ENCODE measurements around the gene NECTIN1.

Gene NECTIN1

DNA sequence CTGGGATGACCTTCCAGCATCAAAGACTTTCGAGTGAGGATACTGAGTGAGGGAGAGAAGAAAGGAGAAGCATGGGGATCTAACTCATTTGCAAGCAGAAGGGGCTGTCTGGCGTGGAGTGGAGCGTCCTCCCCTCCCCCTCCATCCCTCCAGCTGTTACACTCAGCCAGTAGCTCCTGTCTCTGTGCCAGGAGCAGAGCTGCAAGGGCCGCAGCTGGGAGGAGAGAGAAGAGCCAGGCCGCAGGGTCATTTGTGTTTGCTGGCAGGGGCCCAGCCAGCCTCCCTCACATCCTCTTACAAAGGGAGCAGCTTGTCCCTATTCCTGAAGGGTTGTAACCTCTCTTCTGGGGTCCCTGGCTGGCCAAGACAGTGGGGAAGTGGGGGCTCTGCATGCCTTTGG is 57.9 kb downstream of the NECTIN1 start:
- Histone ChIP-seq H3K9ac (ENCODE audit: low read depth, low read length) (no peak overlapping the region), H3K4me3 (ENCODE audit: low read depth, low read length) (no peak overlapping the region), H3K4me1 (ENCODE audit: control insufficient read depth, insufficient read depth, low read length) (peaks cover 2% of the 10 kb centered on the region), H3K9me3 (ENCODE audit: control insufficient read depth, insufficient read depth, low read length) (no peaks in the 10 kb centered on the region), H3K27me3 (ENCODE audit: control insufficient read depth, insufficient read depth, low read length) (no peaks in the 10 kb centered on the region), H3K36me3 (ENCODE audit: control insufficient read depth, insufficient read depth, low read length) (peaks cover 24% of the 10 kb centered on the region)

DNA sequence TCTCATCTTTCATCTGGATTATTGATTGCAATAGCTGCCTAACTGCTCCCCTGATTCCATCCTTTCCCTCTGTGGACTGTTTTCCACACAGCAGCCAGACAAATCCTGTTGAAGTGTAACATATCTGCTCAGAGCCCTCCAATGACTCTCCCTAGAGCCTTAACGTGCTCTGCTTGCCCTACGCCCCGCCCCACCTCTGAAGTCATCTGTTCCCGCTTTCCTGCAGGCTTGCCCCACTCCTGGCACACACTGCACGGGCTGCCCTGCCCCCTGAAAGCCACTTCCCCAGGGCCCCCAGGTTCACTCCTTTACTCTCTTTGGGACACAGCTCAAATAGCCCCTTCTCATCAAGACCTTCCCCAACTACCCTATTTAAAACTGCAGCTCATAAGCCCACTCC is 59.5 kb downstream of the NECTIN1 start:
- Histone ChIP-seq H3K36me3 (ENCODE audit: control insufficient read depth, insufficient read depth, low read length) (peaks cover 21% of the 10 kb centered on the region), H3K4me1 (ENCODE audit: control insufficient read depth, insufficient read depth, low read length) (peaks cover 2% of the 10 kb centered on the region)

GRCh38 chr11:119668676-119669075 is 60.3 kb downstream of the NECTIN1 start:
- no peaks in the 10 kb centered on the region for H3K9me3 ChIP-seq (ENCODE audit: control insufficient read depth, insufficient read depth, low read length)
- H3K4me1 ChIP-seq (ENCODE audit: control insufficient read depth, insufficient read depth, low read length): peaks cover 4% of the 10 kb centered on the region
- H3K36me3 ChIP-seq (ENCODE audit: control insufficient read depth, insufficient read depth, low read length): peaks cover 19% of the 10 kb centered on the region
- H3K4me3 ChIP-seq (ENCODE audit: low read depth, low read length): no peak overlapping the region
- H3K27me3 ChIP-seq (ENCODE audit: control insufficient read depth, insufficient read depth, low read length): no peaks in the 10 kb centered on the region
- no peak overlapping the region for H3K9ac ChIP-seq (ENCODE audit: low read depth, low read length)

More for the DNA sequence above, 59.5 kb downstream of the NECTIN1 start:
- Histone ChIP-seq H3K27me3 (ENCODE audit: control insufficient read depth, insufficient read depth, low read length) (no peaks in the 10 kb centered on the region), H3K9me3 (ENCODE audit: control insufficient read depth, insufficient read depth, low read length) (no peaks in the 10 kb centered on the region), H3K9ac (ENCODE audit: low read depth, low read length) (no peak overlapping the region), H3K4me3 (ENCODE audit: low read depth, low read length) (no peak overlapping the region)

DNA sequence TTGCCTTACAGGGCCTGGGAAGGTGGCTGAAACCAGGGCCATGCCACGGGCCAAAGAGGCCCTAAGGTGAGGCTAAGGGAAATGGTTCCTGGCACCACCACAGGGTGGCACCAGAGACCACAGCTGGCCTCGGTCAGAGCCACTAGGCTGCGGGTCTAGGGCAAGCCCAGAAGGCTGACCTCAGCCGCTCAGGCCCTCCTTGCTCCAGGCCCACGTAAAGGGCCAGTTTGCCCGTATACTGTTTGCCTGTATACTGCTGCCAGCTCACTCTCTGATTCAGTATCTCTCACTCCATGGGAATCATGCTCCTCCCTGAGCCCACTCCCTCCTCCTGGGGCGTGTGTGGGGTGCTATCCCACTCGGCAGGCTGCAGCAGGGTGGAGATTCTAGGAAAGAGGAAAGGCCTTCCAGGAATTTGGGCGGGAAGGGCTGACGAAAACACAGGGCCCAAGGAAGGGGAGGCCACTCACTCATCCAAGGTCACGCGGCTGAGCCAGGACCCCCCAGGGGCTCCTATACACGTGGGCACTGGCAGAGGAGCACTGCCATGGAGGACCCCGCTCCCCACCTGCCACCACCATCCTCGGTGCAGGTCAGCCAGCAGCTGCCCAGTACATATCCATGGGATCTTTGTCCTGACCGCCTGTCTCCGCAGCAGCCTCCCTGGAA is 62.4 kb downstream of the NECTIN1 start:
- peaks cover 7% of the 10 kb centered on the region for H3K4me1 ChIP-seq (ENCODE audit: control insufficient read depth, insufficient read depth, low read length)
- no peak overlapping the region for H3K9ac ChIP-seq (ENCODE audit: low read depth, low read length)
- H3K27me3 ChIP-seq (ENCODE audit: control insufficient read depth, insufficient read depth, low read length): no peaks in the 10 kb centered on the region
- H3K4me3 ChIP-seq (ENCODE audit: low read depth, low read length): no peak overlapping the region
- peaks cover 12% of the 10 kb centered on the region for H3K36me3 ChIP-seq (ENCODE audit: control insufficient read depth, insufficient read depth, low read length)
- H3K9me3 ChIP-seq (ENCODE audit: control insufficient read depth, insufficient read depth, low read length): no peaks in the 10 kb centered on the region

DNA sequence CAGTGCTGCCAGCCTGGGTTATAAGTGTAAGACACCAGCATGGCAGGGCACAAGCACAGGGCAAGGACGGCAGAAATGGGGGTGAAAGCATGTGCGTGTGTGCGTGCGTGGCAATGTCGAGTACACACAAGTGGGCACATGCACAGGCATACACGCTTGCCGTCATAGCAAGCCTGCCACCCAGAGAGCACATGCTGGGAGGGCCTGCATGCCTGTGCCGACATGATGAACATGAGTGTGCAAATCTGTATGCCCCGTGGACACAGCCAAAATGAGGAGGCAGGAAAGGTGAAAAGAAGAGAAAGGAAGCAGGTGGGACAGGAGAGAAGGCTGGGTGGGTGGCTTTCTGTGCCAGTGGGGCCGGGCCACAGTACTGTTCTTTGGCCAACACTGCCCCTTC is 62.9 kb downstream of the NECTIN1 start:
- H3K4me3 ChIP-seq (ENCODE audit: low read depth, low read length): no peak overlapping the region
- no peaks in the 10 kb centered on the region for H3K27me3 ChIP-seq (ENCODE audit: control insufficient read depth, insufficient read depth, low read length)
- peaks cover 12% of the 10 kb centered on the region for H3K36me3 ChIP-seq (ENCODE audit: control insufficient read depth, insufficient read depth, low read length)
- H3K4me1 ChIP-seq (ENCODE audit: control insufficient read depth, insufficient read depth, low read length): peaks cover 7% of the 10 kb centered on the region
- H3K9me3 ChIP-seq (ENCODE audit: control insufficient read depth, insufficient read depth, low read length): no peaks in the 10 kb centered on the region
- no peak overlapping the region for H3K9ac ChIP-seq (ENCODE audit: low read depth, low read length)

- peaks cover 7% of the 10 kb centered on the region for H3K4me1 ChIP-seq (ENCODE audit: control insufficient read depth, insufficient read depth, low read length)
- H3K9ac ChIP-seq (ENCODE audit: low read depth, low read length): no peak overlapping the region
- peaks cover 12% of the 10 kb centered on the region for H3K36me3 ChIP-seq (ENCODE audit: control insufficient read depth, insufficient read depth, low read length)
- H3K4me3 ChIP-seq (ENCODE audit: low read depth, low read length): no peak overlapping the region
- no peaks in the 10 kb centered on the region for H3K9me3 ChIP-seq (ENCODE audit: control insufficient read depth, insufficient read depth, low read length)
- H3K27me3 ChIP-seq (ENCODE audit: control insufficient read depth, insufficient read depth, low read length): no peaks in the 10 kb centered on the region
Observed at GRCh38 chr11:119664701-119665420, 64.1 kb downstream of the NECTIN1 start.

- Histone ChIP-seq H3K9ac (ENCODE audit: low read depth, low read length) (no peak overlapping the region), H3K27me3 (ENCODE audit: control insufficient read depth, insufficient read depth, low read length) (no peaks in the 10 kb centered on the region), H3K4me3 (ENCODE audit: low read depth, low read length) (no peak overlapping the region), H3K4me1 (ENCODE audit: control insufficient read depth, insufficient read depth, low read length) (peaks cover 7% of the 10 kb centered on the region), H3K9me3 (ENCODE audit: control insufficient read depth, insufficient read depth, low read length) (no peaks in the 10 kb centered on the region), H3K36me3 (ENCODE audit: control insufficient read depth, insufficient read depth, low read length) (peaks cover 12% of the 10 kb centered on the region)
Observed at GRCh38 chr11:119664063-119664572, 64.9 kb downstream of the NECTIN1 start.

DNA sequence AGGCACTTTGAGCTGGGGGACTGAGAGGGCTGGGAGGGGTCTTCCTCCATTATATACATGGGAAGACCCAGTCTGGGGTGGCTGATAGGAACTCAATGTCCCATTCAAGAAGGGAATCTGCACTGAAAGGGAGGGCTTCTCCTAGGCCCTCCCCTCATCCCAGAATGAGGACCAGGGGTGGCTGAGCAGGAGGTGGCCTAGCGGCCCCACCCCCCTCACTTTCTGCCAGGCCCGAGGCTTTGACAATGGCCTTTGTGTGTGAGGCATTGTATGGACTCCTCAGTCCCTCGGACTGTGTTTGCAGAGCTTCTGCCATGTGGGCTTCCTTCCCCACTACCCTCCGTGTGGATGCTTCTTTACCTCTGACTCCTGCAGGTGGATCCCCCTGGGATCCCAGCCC is 65.7 kb downstream of the NECTIN1 start:
- Histone ChIP-seq H3K4me3 (ENCODE audit: low read depth, low read length) (no peak overlapping the region), H3K36me3 (ENCODE audit: control insufficient read depth, insufficient read depth, low read length) (peaks cover 10% of the 10 kb centered on the region), H3K27me3 (ENCODE audit: control insufficient read depth, insufficient read depth, low read length) (no peaks in the 10 kb centered on the region), H3K9me3 (ENCODE audit: control insufficient read depth, insufficient read depth, low read length) (no peaks in the 10 kb centered on the region), H3K4me1 (ENCODE audit: control insufficient read depth, insufficient read depth, low read length) (peaks cover 7% of the 10 kb centered on the region), H3K9ac (ENCODE audit: low read depth, low read length) (no peak overlapping the region)

- Histone ChIP-seq H3K27me3 (ENCODE audit: control insufficient read depth, insufficient read depth, low read length) (no peaks in the 10 kb centered on the region), H3K9ac (ENCODE audit: low read depth, low read length) (no peak overlapping the region), H3K4me1 (ENCODE audit: control insufficient read depth, insufficient read depth, low read length) (peaks cover 4% of the 10 kb centered on the region), H3K36me3 (ENCODE audit: control insufficient read depth, insufficient read depth, low read length) (peaks cover 6% of the 10 kb centered on the region), H3K9me3 (ENCODE audit: control insufficient read depth, insufficient read depth, low read length) (no peaks in the 10 kb centered on the region), H3K4me3 (ENCODE audit: low read depth, low read length) (no peak overlapping the region)
Observed at GRCh38 chr11:119661226-119661625, 67.8 kb downstream of the NECTIN1 start.

GRCh38 chr11:119659971-119660723 is 68.9 kb downstream of the NECTIN1 start:
- Histone ChIP-seq H3K9ac (ENCODE audit: low read depth, low read length) (no peak overlapping the region), H3K4me3 (ENCODE audit: low read depth, low read length) (no peak overlapping the region), H3K4me1 (ENCODE audit: control insufficient read depth, insufficient read depth, low read length) (peaks cover 4% of the 10 kb centered on the region), H3K27me3 (ENCODE audit: control insufficient read depth, insufficient read depth, low read length) (no peaks in the 10 kb centered on the region), H3K36me3 (ENCODE audit: control insufficient read depth, insufficient read depth, low read length) (no peaks in the 10 kb centered on the region), H3K9me3 (ENCODE audit: control insufficient read depth, insufficient read depth, low read length) (no peaks in the 10 kb centered on the region)

GRCh38 chr11:119652907-119653659 is 75.9 kb downstream of the NECTIN1 start:
- H3K9ac ChIP-seq (ENCODE audit: low read depth, low read length): no peak overlapping the region
- no peak overlapping the region for H3K4me3 ChIP-seq (ENCODE audit: low read depth, low read length)
- no peaks in the 10 kb centered on the region for H3K27me3 ChIP-seq (ENCODE audit: control insufficient read depth, insufficient read depth, low read length)
- H3K4me1 ChIP-seq (ENCODE audit: control insufficient read depth, insufficient read depth, low read length): peaks cover 2% of the 10 kb centered on the region
- H3K9me3 ChIP-seq (ENCODE audit: control insufficient read depth, insufficient read depth, low read length): no peaks in the 10 kb centered on the region
- no peaks in the 10 kb centered on the region for H3K36me3 ChIP-seq (ENCODE audit: control insufficient read depth, insufficient read depth, low read length)

Data from iPS-15b (cell line).